ENCODE measurements around the gene IL17D.

Gene IL17D

GRCh38 chr13:20720499-20720898, 17.0 kb downstream of the IL17D start:
- ChIA-PET CTCF (interaction anchor here (3.1 kb wide), 1 partner anchor 10 kb away, joined by 15 read pairs; no protein-coding TSS in a partner anchor), POLR2A (no interaction called here)
- DNase-seq (ENCODE audit: extremely low spot score), result no peak
- TF ChIP-seq CTCF (IDR thresholded peaks at IDR 0.05; ENCODE audit: control extremely low read depth, extremely low read depth, low read depth, missing control alignments), result no peak

GRCh38 chr13:20721058-20721453, 17.6 kb downstream of the IL17D start:
- CTCF ChIA-PET, result interaction anchor here (3.1 kb wide), 1 partner anchor 10 kb away, joined by 15 read pairs; no protein-coding TSS in a partner anchor
- POLR2A ChIA-PET, result no interaction called here
- no peak for DNase-seq (ENCODE audit: extremely low spot score)
- TF ChIP-seq CTCF (IDR thresholded peaks at IDR 0.05; ENCODE audit: control extremely low read depth, extremely low read depth, low read depth, missing control alignments), result no peak

- no peak for DNase-seq (ENCODE audit: extremely low spot score)
- TF ChIP-seq CTCF (IDR thresholded peaks at IDR 0.05; ENCODE audit: control extremely low read depth, extremely low read depth, low read depth, missing control alignments), result no peak
- ChIA-PET CTCF (interaction anchor here (1.1 to 3.1 kb wide), 5 partner anchors 8 to 254 kb away, joined by 3 to 15 read pairs (median 3); no protein-coding TSS in a partner anchor), POLR2A (no interaction called here)
Measured at GRCh38 chr13:20721454-20722357, 18.2 kb downstream of the IL17D start.

- DNase-seq (ENCODE audit: extremely low spot score), result no peak
- ChIA-PET CTCF (interaction anchor here (1.0 kb wide), 1 partner anchor 11 kb away, joined by 3 read pairs; no protein-coding TSS in a partner anchor), POLR2A (no interaction called here)
- TF ChIP-seq CTCF (IDR thresholded peaks at IDR 0.05; ENCODE audit: control extremely low read depth, extremely low read depth, low read depth, missing control alignments), result no peak
Measured at GRCh38 chr13:20727856-20728255, 24.4 kb downstream of the IL17D start.

- CTCF ChIA-PET, result interaction anchor here (1.0 kb wide), 1 partner anchor 10 kb away, joined by 3 read pairs; no protein-coding TSS in a partner anchor
- no peak for TF ChIP-seq CTCF (IDR thresholded peaks at IDR 0.05; ENCODE audit: control extremely low read depth, extremely low read depth, low read depth, missing control alignments)
- POLR2A ChIA-PET, result no interaction called here
- peak; percentile 3 for DNase-seq (ENCODE audit: extremely low spot score)
Measured at GRCh38 chr13:20728579-20729311, 25.2 kb downstream of the IL17D start.

All from GM10248 (cell line).